NK-92 (cell line): ENCODE data around the gene IQCH.

Experiments used
- DNase-seq: peaks from one replicate; lab custom pipeline; 2025; ENCODE audit not compliant: unreplicated experiment; lab: John Stamatoyannopoulos, UW

Gene IQCH

GRCh38 chr15:67389975-67390374, 135.4 kb downstream of the IQCH start:
- DNase-seq: no peak

- DNase-seq: no peak
Observed at GRCh38 chr15:67394873-67395639, 140.5 kb downstream of the IQCH start.

- DNase-seq: no peak
Observed at GRCh38 chr15:67396114-67396513, 141.5 kb downstream of the IQCH start.

- DNase-seq: no peak
Observed at GRCh38 chr15:67397139-67397538, 142.6 kb downstream of the IQCH start.

GRCh38 chr15:67399925-67400324, 145.3 kb downstream of the IQCH start:
- DNase-seq: no peak

GRCh38 chr15:67400890-67401289, 146.3 kb downstream of the IQCH start:
- DNase-seq: no peak

GRCh38 chr15:67401336-67401735, 146.8 kb downstream of the IQCH start:
- DNase-seq: no peak

- no peak for DNase-seq
Observed at GRCh38 chr15:67403428-67404154, 149.0 kb downstream of the IQCH start.

- DNase-seq: no peak
Observed at GRCh38 chr15:67405208-67406191, 150.9 kb downstream of the IQCH start.

- DNase-seq: no peak
Observed at GRCh38 chr15:67406257-67406861, 151.8 kb downstream of the IQCH start.

- DNase-seq: no peak
Observed at GRCh38 chr15:67407786-67408185, 153.2 kb downstream of the IQCH start.

- DNase-seq: no peak
Observed at GRCh38 chr15:67409175-67409574, 154.6 kb downstream of the IQCH start.

GRCh38 chr15:67411486-67411885, 156.9 kb downstream of the IQCH start:
- DNase-seq: no peak

- no peak for DNase-seq
Observed at GRCh38 chr15:67413770-67414390, 159.3 kb downstream of the IQCH start.

GRCh38 chr15:67415181-67415580, 160.6 kb downstream of the IQCH start:
- no peak for DNase-seq

- DNase-seq: no peak
Observed at GRCh38 chr15:67416891-67417290, 162.3 kb downstream of the IQCH start.

GRCh38 chr15:67419705-67420104, 165.1 kb downstream of the IQCH start:
- DNase-seq: no peak

GRCh38 chr15:67420137-67420536, 165.6 kb downstream of the IQCH start:
- DNase-seq: no peak

- DNase-seq: no peak
Observed at GRCh38 chr15:67421105-67421504, 166.5 kb downstream of the IQCH start.

- no peak for DNase-seq
Observed at GRCh38 chr15:67422296-67422695, 167.7 kb downstream of the IQCH start.
